HG02798 (cell line): ENCODE results near the gene WDR74.
"Not testable (repeated sequence)": the region's sequence is repeated elsewhere in the genome, so short reads cannot be mapped to it uniquely, and the experiment has no call there.

Source experiments
- ATAC-seq: cut with Tn5 transposase; IDR thresholded peaks from one replicate; pipeline ENCODE4 v1.9.1; 2021; ENCODE audit warnings: mild to moderate bottlenecking; ENCODE audit not compliant: unreplicated experiment, poor library complexity

Gene WDR74

GRCh38 chr11:62842171-62842741 lies 2.9 kb upstream of the WDR74 start:
- ATAC-seq, result no peak

GRCh38 chr11:62841361-62842170 lies 2.2 kb upstream of the WDR74 start:
- peak; percentile 57 for ATAC-seq

- ATAC-seq, result peak; percentile 12
Observed at GRCh38 chr11:62840721-62841360, 1.5 kb upstream of the WDR74 start.

- ATAC-seq, result no peak
Observed at GRCh38 chr11:62835336-62835735, 4.1 kb downstream of the WDR74 start.

- peak; percentile 3 for ATAC-seq
Observed at GRCh38 chr11:62832336-62833234, 6.8 kb downstream of the WDR74 start, which contains the start of gene TEX54. TSS of gene TEX54 (minus strand) at chr11:62832841.

GRCh38 chr11:62831520-62832335 lies 7.7 kb downstream of the WDR74 start, which contains the start of gene STX5:
TSS of gene STX5 (minus strand) at chr11:62832051. CDS start at chr11:62831243, 808 bp downstream.
- peak; percentile 89 for ATAC-seq

GRCh38 chr11:62830904-62831519 lies 8.4 kb downstream of the WDR74 start:
- no peak for ATAC-seq

GRCh38 chr11:62828130-62828529 lies 11.3 kb downstream of the WDR74 start:
- not testable (repeated sequence) for ATAC-seq

GRCh38 chr11:62823677-62824076 lies 15.7 kb downstream of the WDR74 start:
- ATAC-seq, result no peak

- no peak for ATAC-seq
Observed at GRCh38 chr11:62817129-62817528, 22.3 kb downstream of the WDR74 start.

GRCh38 chr11:62816557-62816956 lies 22.8 kb downstream of the WDR74 start:
- no peak for ATAC-seq

GRCh38 chr11:62811659-62812058 lies 27.7 kb downstream of the WDR74 start:
- no peak for ATAC-seq

GRCh38 chr11:62810748-62811147 lies 28.6 kb downstream of the WDR74 start:
- ATAC-seq, result no peak

- no peak for ATAC-seq
Observed at GRCh38 chr11:62806611-62807121, 32.7 kb downstream of the WDR74 start.

GRCh38 chr11:62805961-62806441 lies 33.4 kb downstream of the WDR74 start:
- no peak for ATAC-seq

GRCh38 chr11:62805076-62805892 lies 34.1 kb downstream of the WDR74 start, which contains the start of gene NXF1:
TSS of gene NXF1 (minus strand) at chr11:62805440. CDS start at chr11:62805356, 84 bp downstream.
- ATAC-seq, result peak; percentile 86

GRCh38 chr11:62804310-62805075 lies 34.9 kb downstream of the WDR74 start:
- ATAC-seq, result peak; percentile 7
